ENCODE measurements around the gene LRRIQ4.

- no peak for TF ChIP-seq POLR2A (IDR thresholded peaks at IDR 0.05)
- TF ChIP-seq CTCF (IDR thresholded peaks at IDR 0.05): no peak
Observed at GRCh38 chr3:169815590-169816150, 3.0 kb downstream of the LRRIQ4 start.
